Measurements from ENCODE around the gene SPI1. TPM values are rescaled to one million over a fixed set of nuclear protein-coding genes. Genes with fewer than 3 reads are reported as not detected.

Gene SPI1
- total RNA-seq, 1 experiment from 2014 or later, result not detected

GRCh38 chr11:47403135-47403534 is 24.8 kb upstream of the SPI1 start:
- H3K27me3 ChIP-seq (ENCODE audit: insufficient read depth, low read length), result no peaks in the 10 kb centered on the region
- no peak overlapping the region for H3K27ac ChIP-seq (ENCODE audit: insufficient read length, low read depth, low read length)

More at GRCh38 chr11:47403135-47403534, 24.8 kb upstream of the SPI1 start:
- Mint-ChIP-seq H3K4me3 (no peak overlapping the region; a peak in 1 of 5 replicates), H3K4me1 (peaks cover 35 to 50% of the 10 kb centered on the region in 2 experiments), H3K27ac (peak overlapping the region in 1 of 3 experiments; percentile 33; a peak in 1 of 7 replicates), H3K9me3 (no peaks in the 10 kb centered on the region; a peak in 1 of 5 replicates), H3K36me3 (ENCODE audit: insufficient read depth in 1 of 3, low read depth in 3 of 3) (no peaks in the 10 kb centered on the region; a peak in 1 of 7 replicates), H3K27me3 (ENCODE audit: low read depth) (no peaks in the 10 kb centered on the region)
- Histone ChIP-seq H2BK20ac (ENCODE audit: low read depth, low read length, poor library complexity, severe bottlenecking) (no peak overlapping the region), H3T11ph (ENCODE audit: low read length) (no peak overlapping the region), H3K14ac (ENCODE audit: insufficient read depth, low read length) (no peak overlapping the region), H3K9me3 (ENCODE audit: control insufficient read depth, low read depth, low read length) (no peaks in the 10 kb centered on the region), H2BK15ac (ENCODE audit: low read depth, low read length) (no peak overlapping the region), H2BK120ac (ENCODE audit: low read depth, low read length, poor library complexity, severe bottlenecking) (no peak overlapping the region), H2BK5ac (ENCODE audit: insufficient read length, low read length) (no peak overlapping the region), H3K9ac (ENCODE audit: extremely low read depth, insufficient read length, low read length) (no peak overlapping the region), H3K23me2 (ENCODE audit: insufficient read length, low read depth, low read length, poor library complexity, severe bottlenecking) (peaks cover 10% of the 10 kb centered on the region), H3K79me2 (ENCODE audit: insufficient read depth, low read length) (no peaks in the 10 kb centered on the region), H3K18ac (ENCODE audit: insufficient read length, low read depth, low read length) (no peak overlapping the region), H4K5ac (ENCODE audit: insufficient read length, low read depth, low read length) (no peak overlapping the region), H3K56ac (ENCODE audit: insufficient read length, low read depth, low read length) (no peak overlapping the region), H4K8ac (replicated peaks; ENCODE audit: insufficient read length, low read depth, low read length) (no peak overlapping the region), H3K4me2 (ENCODE audit: insufficient read depth, insufficient read length, low read length) (no peak overlapping the region), H2AK5ac (ENCODE audit: insufficient read length, low read length) (no peak overlapping the region), H2AFZ (ENCODE audit: low read length) (no peak overlapping the region), H2BK12ac (ENCODE audit: insufficient read length, low read depth, low read length) (no peak overlapping the region), H4K91ac (ENCODE audit: insufficient read length, low read depth, low read length) (no peak overlapping the region), H3K79me1 (ENCODE audit: insufficient read depth, low read depth, low read length, poor library complexity, severe bottlenecking) (no peaks in the 10 kb centered on the region), H3K23ac (ENCODE audit: insufficient read length, low read depth, low read length) (no peak overlapping the region), H3K4ac (ENCODE audit: low read depth, low read length) (no peak overlapping the region), H3K4me1 (ENCODE audit: insufficient read depth, low read length) (peaks cover 5% of the 10 kb centered on the region), H4K20me1 (ENCODE audit: control insufficient read depth, insufficient read depth, insufficient read length) (no peaks in the 10 kb centered on the region)
- no peak for DNase-seq
- TF ChIP-seq, protein P1, sequence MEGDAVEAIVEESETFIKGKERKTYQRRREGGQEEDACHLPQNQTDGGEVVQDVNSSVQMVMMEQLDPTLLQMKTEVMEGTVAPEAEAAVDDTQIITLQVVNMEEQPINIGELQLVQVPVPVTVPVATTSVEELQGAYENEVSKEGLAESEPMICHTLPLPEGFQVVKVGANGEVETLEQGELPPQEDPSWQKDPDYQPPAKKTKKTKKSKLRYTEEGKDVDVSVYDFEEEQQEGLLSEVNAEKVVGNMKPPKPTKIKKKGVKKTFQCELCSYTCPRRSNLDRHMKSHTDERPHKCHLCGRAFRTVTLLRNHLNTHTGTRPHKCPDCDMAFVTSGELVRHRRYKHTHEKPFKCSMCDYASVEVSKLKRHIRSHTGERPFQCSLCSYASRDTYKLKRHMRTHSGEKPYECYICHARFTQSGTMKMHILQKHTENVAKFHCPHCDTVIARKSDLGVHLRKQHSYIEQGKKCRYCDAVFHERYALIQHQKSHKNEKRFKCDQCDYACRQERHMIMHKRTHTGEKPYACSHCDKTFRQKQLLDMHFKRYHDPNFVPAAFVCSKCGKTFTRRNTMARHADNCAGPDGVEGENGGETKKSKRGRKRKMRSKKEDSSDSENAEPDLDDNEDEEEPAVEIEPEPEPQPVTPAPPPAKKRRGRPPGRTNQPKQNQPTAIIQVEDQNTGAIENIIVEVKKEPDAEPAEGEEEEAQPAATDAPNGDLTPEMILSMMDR (conservative IDR thresholded peaks at IDR 0.05), result no peak
- WGBS (ENCODE audit: extremely low coverage, insufficient read length, low lambda C conversion rate), result no CpG with 5 or more reads among the region's 4 CpGs
